ENCODE results near the gene IGSF10. TPM values are rescaled to one million over a fixed set of nuclear protein-coding genes. Genes with fewer than 3 reads are reported as not detected.
"Not testable (repeated sequence)": the region's sequence is repeated elsewhere in the genome, so short reads cannot be mapped to it uniquely, and the experiment has no call there.

IGSF10 gene
- total RNA-seq, 1 experiment from 2014 or later, result 0.24 TPM

DNA sequence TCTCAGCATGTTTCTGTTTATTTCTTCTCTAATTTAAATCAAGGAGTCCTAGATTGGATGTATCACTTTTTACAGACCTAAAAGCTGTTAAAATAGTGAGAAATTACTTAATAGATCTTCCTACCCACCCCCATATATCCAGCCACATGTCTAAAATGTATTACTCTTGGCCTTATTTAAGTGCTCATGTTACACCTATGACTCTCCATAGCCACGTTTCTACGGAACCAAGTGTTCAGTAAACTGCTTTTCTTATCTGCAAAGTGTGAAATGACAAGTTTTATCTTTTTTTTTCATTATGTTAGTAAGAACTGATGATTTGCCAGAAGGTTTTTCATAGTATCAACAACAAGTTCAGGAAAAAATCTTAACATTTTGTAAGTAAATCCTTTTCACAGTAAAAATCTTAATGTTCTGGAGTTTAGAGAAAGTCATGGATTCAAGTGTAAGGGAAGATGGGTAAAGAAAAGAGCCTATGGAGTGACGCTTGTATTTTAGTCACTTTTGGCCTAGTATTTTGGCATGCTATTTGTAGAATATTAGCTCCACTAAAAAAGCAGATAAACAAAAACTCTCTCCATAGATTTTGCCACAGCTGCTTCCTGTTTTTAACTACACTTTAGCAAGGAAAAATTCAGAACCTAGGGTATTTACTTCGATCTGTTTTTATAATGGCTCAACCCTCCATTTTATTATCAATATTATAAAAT lies 41.2 kb upstream of the IGSF10 start:
- CTCF ChIA-PET, result interaction anchor here (0.7 kb wide), 1 partner anchor 1882 kb away, joined by 3 read pairs; no protein-coding TSS in a partner anchor

DNA sequence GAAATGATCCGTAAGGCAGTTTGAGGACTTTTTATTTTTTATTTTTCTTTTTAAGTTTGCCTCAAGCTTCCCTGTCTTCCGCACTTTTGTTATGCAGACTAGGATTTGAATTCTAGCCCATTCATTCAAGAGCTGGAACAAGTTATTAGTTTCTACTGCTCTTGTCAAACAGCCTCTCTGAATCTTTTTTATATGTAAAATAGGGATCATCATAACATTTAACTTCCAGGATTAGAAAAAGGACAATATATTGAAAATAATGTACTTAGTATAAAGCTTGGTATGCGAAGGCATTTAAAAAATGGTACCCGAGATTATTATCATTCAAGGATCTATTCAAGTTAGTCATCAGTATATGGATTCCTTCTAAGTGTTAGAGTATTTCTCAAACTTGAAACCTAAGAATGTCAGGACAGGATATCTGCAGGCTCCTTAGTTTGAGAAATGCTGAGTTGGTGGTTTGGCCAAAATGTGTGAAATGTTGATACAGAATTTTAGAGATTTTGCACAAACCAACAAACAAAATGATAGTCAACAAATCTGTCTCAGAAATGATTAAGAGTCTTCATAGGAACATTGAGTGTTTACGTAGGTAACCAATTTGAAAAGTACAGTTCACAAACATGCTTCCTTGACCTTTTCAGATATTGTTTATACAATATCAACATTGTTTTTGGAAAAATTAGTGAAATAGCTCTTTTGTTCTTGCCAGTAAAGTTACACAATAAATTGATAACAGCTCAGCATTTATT lies 40.5 kb upstream of the IGSF10 start:
- no peaks in the 10 kb centered on the region for H3K27me3 Mint-ChIP-seq (ENCODE audit: unreplicated experiment)
- H3K9me3 Mint-ChIP-seq (ENCODE audit: low read depth, unreplicated experiment), result peaks cover 6% of the 10 kb centered on the region
- no peaks in the 10 kb centered on the region for H3K36me3 Mint-ChIP-seq (ENCODE audit: insufficient read depth, unreplicated experiment)
- no TSS peak for BruUV-seq (replicated peaks)
- H3K4me1 Mint-ChIP-seq (ENCODE audit: low read depth, unreplicated experiment), result no peaks in the 10 kb centered on the region
- H3K4me3 Mint-ChIP-seq (ENCODE audit: low read depth, unreplicated experiment), result no peak overlapping the region
- H3K27ac Mint-ChIP-seq (ENCODE audit: unreplicated experiment), result no peak overlapping the region
- CTCF ChIA-PET, result no interaction called here
- no peak for DNase-seq
- intact Hi-C loops (cut with micrococcal nuclease; ENCODE audit: unreplicated experiment), result no loop called here
- TF ChIP-seq, protein P1, sequence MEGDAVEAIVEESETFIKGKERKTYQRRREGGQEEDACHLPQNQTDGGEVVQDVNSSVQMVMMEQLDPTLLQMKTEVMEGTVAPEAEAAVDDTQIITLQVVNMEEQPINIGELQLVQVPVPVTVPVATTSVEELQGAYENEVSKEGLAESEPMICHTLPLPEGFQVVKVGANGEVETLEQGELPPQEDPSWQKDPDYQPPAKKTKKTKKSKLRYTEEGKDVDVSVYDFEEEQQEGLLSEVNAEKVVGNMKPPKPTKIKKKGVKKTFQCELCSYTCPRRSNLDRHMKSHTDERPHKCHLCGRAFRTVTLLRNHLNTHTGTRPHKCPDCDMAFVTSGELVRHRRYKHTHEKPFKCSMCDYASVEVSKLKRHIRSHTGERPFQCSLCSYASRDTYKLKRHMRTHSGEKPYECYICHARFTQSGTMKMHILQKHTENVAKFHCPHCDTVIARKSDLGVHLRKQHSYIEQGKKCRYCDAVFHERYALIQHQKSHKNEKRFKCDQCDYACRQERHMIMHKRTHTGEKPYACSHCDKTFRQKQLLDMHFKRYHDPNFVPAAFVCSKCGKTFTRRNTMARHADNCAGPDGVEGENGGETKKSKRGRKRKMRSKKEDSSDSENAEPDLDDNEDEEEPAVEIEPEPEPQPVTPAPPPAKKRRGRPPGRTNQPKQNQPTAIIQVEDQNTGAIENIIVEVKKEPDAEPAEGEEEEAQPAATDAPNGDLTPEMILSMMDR (IDR thresholded peaks at IDR 0.05; ENCODE audit: unreplicated experiment), result no peak

More for the DNA sequence above, 41.2 kb upstream of the IGSF10 start:
- BruUV-seq (replicated peaks), result no TSS peak
- H3K4me1 Mint-ChIP-seq (ENCODE audit: low read depth, unreplicated experiment), result no peaks in the 10 kb centered on the region
- TF ChIP-seq, protein P1 (IDR thresholded peaks at IDR 0.05; ENCODE audit: unreplicated experiment), result no peak
- no peak for DNase-seq
- intact Hi-C loops (cut with micrococcal nuclease; ENCODE audit: unreplicated experiment), result no loop called here
- no peak overlapping the region for H3K27ac Mint-ChIP-seq (ENCODE audit: unreplicated experiment)
- H3K36me3 Mint-ChIP-seq (ENCODE audit: insufficient read depth, unreplicated experiment), result no peaks in the 10 kb centered on the region
- no peaks in the 10 kb centered on the region for H3K27me3 Mint-ChIP-seq (ENCODE audit: unreplicated experiment)
- no peak overlapping the region for H3K4me3 Mint-ChIP-seq (ENCODE audit: low read depth, unreplicated experiment)
- peaks cover 6% of the 10 kb centered on the region for H3K9me3 Mint-ChIP-seq (ENCODE audit: low read depth, unreplicated experiment)

DNA sequence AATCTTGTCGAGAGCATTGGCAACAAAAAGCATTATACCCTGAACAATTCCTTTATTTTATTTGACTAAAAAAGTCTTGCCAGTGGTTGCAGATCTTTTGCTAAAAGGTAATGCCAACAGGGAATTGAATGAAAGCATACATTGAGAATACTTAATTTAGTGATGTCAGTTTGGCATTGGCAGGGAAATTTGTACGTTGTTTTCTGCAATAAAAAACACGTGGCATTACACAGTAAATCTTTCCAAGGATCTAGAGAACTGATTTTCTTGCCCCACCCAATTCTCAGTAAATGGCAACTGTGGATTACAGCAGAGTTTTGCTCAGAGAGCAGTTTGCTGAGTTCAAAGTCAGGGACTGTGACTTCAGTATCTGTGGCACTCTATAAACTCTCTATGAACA lies 38.3 kb upstream of the IGSF10 start:
- CTCF ChIA-PET, result no interaction called here
- TF ChIP-seq, protein P1 (IDR thresholded peaks at IDR 0.05; ENCODE audit: unreplicated experiment), result no peak
- peaks cover 4% of the 10 kb centered on the region for H3K9me3 Mint-ChIP-seq (ENCODE audit: low read depth, unreplicated experiment)
- no peaks in the 10 kb centered on the region for H3K4me1 Mint-ChIP-seq (ENCODE audit: low read depth, unreplicated experiment)
- H3K27me3 Mint-ChIP-seq (ENCODE audit: unreplicated experiment), result no peaks in the 10 kb centered on the region
- H3K27ac Mint-ChIP-seq (ENCODE audit: unreplicated experiment), result no peak overlapping the region
- no TSS peak for BruUV-seq (replicated peaks)
- no peak overlapping the region for H3K4me3 Mint-ChIP-seq (ENCODE audit: low read depth, unreplicated experiment)
- no peak for DNase-seq
- no peaks in the 10 kb centered on the region for H3K36me3 Mint-ChIP-seq (ENCODE audit: insufficient read depth, unreplicated experiment)
- intact Hi-C loops (cut with micrococcal nuclease; ENCODE audit: unreplicated experiment), result no loop called here

DNA sequence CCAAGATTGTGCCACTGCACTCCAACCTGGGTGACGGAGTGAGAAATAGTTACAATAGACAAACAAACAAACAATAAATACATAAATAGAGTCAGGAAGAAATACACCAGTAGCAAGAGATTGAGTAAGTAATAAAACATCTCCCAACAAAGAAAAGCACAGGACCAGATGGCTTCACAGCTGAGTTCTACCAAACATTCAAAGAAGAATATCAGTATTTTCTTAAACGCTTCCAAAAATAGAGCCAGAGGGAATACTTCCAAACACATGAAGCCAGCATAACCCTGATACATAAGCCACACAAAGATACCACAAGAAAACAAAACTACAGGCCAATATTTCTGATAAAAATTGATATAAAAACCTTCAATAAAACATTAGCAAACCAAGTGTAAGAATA lies 30.7 kb upstream of the IGSF10 start:
- CTCF ChIA-PET, result no interaction called here
- TF ChIP-seq, protein P1 (IDR thresholded peaks at IDR 0.05; ENCODE audit: unreplicated experiment), result no peak

DNA sequence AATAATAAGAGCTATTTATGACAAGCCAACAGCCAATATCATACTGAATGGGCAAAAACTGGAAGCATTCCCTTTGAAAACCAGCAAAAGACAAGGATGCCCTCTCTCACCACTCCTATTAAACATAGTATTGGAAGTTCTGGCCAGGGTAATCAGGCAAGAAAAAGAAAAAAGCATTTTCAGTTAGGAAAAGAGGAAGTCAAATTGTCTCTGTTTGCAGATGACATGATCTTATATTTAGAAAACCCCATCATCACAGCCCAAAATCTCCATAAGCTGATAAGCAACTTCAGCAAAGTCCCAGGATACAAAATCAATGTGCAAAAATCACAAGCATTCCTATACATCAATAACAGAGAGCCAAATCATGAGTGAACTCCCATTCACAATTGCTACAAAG lies 27.0 kb upstream of the IGSF10 start:
- intact Hi-C loops (cut with micrococcal nuclease; ENCODE audit: unreplicated experiment); H3K4me1 Mint-ChIP-seq (ENCODE audit: low read depth, unreplicated experiment); H3K36me3 Mint-ChIP-seq (ENCODE audit: insufficient read depth, unreplicated experiment); H3K27me3 Mint-ChIP-seq (ENCODE audit: unreplicated experiment); H3K9me3 Mint-ChIP-seq (ENCODE audit: low read depth, unreplicated experiment); CTCF ChIA-PET; H3K4me3 Mint-ChIP-seq (ENCODE audit: low read depth, unreplicated experiment); DNase-seq; BruUV-seq (replicated peaks); H3K27ac Mint-ChIP-seq (ENCODE audit: unreplicated experiment): not testable (repeated sequence)

More for the DNA sequence above, 30.7 kb upstream of the IGSF10 start:
- intact Hi-C loops (cut with micrococcal nuclease; ENCODE audit: unreplicated experiment), result no loop called here
- BruUV-seq (replicated peaks), result no TSS peak
- Mint-ChIP-seq H3K27me3 (ENCODE audit: unreplicated experiment) (no peaks in the 10 kb centered on the region), H3K4me3 (ENCODE audit: low read depth, unreplicated experiment) (no peak overlapping the region), H3K36me3 (ENCODE audit: insufficient read depth, unreplicated experiment) (no peaks in the 10 kb centered on the region), H3K4me1 (ENCODE audit: low read depth, unreplicated experiment) (no peaks in the 10 kb centered on the region), H3K9me3 (ENCODE audit: low read depth, unreplicated experiment) (no peaks in the 10 kb centered on the region), H3K27ac (ENCODE audit: unreplicated experiment) (no peak overlapping the region)
- DNase-seq, result no peak

Measured in Calu3 (cell line).